C4-2B (cell line): ENCODE results near the gene AMBP.

ENCODE experiments used
- CTCF ChIP-seq: fragments of 450-650 bp; conservative IDR thresholded peaks from 2 replicates; pipeline ENCODE4 v1.5.1; 2017; ENCODE audit warnings: mild to moderate bottlenecking
- ZFX ChIP-seq: fragments of 450-650 bp; IDR thresholded peaks from 2 replicates; pipeline ENCODE4 v1.6.1; 2017

- no peak for TF ChIP-seq CTCF
- TF ChIP-seq ZFX = no peak
These were observed 2.5 kb downstream of the AMBP start for GRCh38 chr9:114075602-114076001.
